GM18909 (cell line): ENCODE results near the gene EEF2K.
"Not testable (repeated sequence)": the region's sequence is repeated elsewhere in the genome, so short reads cannot be mapped to it uniquely, and the experiment has no call there.

ENCODE experiments used
- ATAC-seq: cut with Tn5 transposase; IDR thresholded peaks from one replicate; pipeline ENCODE4 v1.9.1; 2021; ENCODE audit warnings: mild to moderate bottlenecking; ENCODE audit not compliant: unreplicated experiment, poor library complexity

EEF2K gene

GRCh38 chr16:22189473-22190080, 16.5 kb upstream of the EEF2K start:
- no peak for ATAC-seq

GRCh38 chr16:22190081-22190775, 15.8 kb upstream of the EEF2K start:
- ATAC-seq, result peak; percentile 67

- peak; percentile 53 for ATAC-seq
Observed at GRCh38 chr16:22190776-22191531, 15.1 kb upstream of the EEF2K start.

- ATAC-seq, result no peak
Observed at GRCh38 chr16:22191532-22192260, 14.4 kb upstream of the EEF2K start.

GRCh38 chr16:22192261-22193062, 13.6 kb upstream of the EEF2K start:
- ATAC-seq, result peak; percentile 16

- ATAC-seq, result no peak
Observed at GRCh38 chr16:22193063-22193411, 13.0 kb upstream of the EEF2K start.

GRCh38 chr16:22194707-22195444, 11.2 kb upstream of the EEF2K start:
- ATAC-seq, result no peak

- no peak for ATAC-seq
Observed at GRCh38 chr16:22195445-22195694, 10.7 kb upstream of the EEF2K start.

GRCh38 chr16:22195695-22196558, 10.2 kb upstream of the EEF2K start:
- peak; percentile 35 for ATAC-seq

GRCh38 chr16:22196559-22197168, 9.4 kb upstream of the EEF2K start:
- ATAC-seq, result not testable (repeated sequence)

- ATAC-seq, result no peak
Observed at GRCh38 chr16:22198547-22199293, 7.4 kb upstream of the EEF2K start.

GRCh38 chr16:22202261-22202637, 3.8 kb upstream of the EEF2K start:
- no peak for ATAC-seq

GRCh38 chr16:22203091-22203490, 3.0 kb upstream of the EEF2K start:
- no peak for ATAC-seq

- ATAC-seq, result no peak
Observed at GRCh38 chr16:22204091-22204655, 1.9 kb upstream of the EEF2K start.

GRCh38 chr16:22205577-22206012, 483 bp upstream of the EEF2K start:
- no peak for ATAC-seq

GRCh38 chr16:22206842-22207714, 1.0 kb downstream of the EEF2K start:
- ATAC-seq, result peak; percentile 51
